GM21423 (cell line): ENCODE results near the gene FOXF1.

Experiments used
- ATAC-seq: cut with Tn5 transposase; IDR thresholded peaks from one replicate; pipeline ENCODE4 v1.9.1; 2021; ENCODE audit warnings: mild to moderate bottlenecking, moderate library complexity; ENCODE audit not compliant: unreplicated experiment

The FOXF1 gene

GRCh38 chr16:86492267-86492960 lies 17.9 kb upstream of the FOXF1 start:
- ATAC-seq = no peak

DNA sequence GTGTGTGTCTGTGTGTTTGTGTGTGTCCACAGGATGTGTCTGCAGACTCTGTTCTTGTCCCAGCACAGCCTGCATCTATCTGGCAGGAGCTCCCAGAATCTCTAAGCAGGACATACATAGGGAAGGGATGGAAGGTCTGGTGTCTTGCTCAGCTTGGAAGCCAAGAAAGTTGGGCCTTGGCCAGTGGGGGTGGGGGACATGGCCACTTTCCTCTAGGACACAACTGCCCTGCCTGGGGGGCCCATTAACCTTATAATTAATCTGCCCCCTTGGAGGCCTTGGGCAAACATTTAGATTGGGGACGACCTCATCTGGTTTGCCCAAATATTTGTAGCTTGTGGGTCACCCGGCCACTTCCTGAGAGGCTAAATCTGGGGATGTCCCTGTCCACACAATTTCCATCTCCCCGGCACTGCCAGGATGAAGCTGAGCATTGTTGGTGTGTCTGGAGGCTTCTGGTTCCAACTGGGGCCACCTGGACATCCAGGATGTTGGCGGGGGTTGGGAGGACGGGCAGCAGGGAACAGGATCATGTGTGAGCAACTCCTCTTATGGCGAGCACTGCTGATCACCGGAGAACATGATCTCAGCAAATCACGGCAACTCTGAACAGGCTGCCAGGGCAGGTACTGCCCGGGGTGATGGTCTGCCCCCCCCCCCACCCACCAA lies 17.2 kb upstream of the FOXF1 start:
- no peak for ATAC-seq

- no peak for ATAC-seq
These were observed 16.2 kb upstream of the FOXF1 start for GRCh38 chr16:86494039-86494564.

DNA sequence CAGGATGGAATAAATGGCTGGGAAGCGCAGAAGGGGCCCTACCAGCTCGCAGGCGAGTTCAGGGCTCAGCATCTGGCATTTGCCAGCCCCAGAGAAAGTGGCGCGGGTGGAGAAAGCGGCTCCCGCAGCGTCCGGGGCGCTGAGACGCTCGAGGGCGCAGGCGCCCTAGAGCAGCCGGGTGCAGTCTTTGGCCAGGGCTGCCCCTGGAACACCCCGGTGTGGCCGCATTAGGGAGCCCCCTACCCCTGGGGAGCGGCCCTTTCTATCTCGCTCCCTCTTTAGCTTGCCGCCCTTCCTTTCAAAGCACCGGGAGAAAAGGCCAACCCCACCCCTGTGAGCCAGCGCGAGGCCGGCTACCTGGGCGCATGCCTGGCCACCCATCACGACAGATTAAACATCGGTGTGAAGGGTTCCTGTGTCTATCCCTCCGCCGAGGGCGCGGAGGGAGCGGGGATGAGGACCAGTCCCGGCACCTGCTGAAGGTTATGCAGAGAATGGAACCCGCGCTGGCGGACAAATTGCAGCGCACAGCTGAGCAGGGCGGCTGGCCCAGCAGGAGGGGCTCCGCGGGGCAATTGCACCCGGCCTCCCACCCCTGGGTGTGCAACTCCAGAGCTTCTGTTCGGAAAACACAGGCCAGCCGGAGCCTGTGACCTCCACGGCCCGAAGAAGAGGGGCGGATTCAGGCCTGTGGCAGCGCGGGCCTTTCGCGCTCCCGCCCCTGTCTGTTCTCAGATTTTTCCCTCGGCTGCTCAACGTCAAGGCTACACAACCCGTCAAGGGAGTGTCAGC lies 15.6 kb upstream of the FOXF1 start:
- ATAC-seq = no peak

GRCh38 chr16:86495357-86495701 lies 15.0 kb upstream of the FOXF1 start:
- no peak for ATAC-seq

DNA sequence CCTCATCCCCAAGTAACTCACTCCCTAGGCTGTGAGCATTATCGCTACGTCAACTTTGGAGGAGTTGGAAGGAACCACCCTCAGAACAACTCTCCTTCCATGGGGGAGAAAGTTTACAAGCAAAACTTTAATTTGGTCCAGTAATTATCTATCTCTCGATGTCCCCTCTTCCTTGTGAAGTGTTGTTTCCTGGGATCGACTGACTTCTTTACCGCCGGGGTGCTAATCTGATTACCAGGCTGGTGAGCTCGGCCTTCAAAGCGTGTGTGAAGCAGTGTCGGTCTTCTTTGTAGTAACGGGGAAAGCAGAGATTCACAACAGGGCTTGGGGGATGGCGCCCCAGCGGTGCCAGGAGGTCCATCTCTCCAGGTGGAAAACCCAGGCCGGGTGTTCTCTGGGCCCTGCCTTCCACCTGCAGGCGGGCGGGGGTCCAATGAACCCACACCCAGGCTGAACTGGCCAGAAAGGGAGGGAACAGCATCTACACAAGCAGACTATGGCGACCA lies 14.5 kb upstream of the FOXF1 start:
- no peak for ATAC-seq

GRCh38 chr16:86496262-86496928 lies 13.9 kb upstream of the FOXF1 start:
- ATAC-seq = no peak

DNA sequence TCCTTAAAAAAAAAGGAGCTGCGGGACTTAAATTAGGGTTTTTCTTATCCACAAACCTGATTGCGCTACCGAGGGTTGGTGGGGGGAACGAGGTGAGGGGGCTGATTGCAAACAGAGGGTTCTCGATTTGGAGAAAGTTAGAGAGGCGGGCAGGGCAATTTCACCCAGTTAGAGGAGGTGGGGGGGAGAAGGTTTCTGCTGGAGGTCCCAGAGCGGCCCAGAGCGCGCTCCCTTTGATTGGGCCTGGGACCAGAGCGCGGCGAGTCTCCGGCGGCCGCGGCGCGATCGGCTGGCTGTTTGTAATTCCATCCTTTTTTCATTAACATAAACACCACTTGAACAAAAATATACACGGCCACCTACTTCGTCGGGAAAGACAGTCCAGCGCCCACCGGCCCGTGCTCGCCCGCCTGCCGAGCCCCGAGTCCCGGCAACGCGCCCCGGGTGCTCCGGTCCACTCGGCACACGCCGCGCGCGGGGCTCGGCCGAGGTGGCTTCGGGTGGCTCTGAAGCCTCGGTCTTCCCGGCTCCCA lies 13.3 kb upstream of the FOXF1 start:
- no peak for ATAC-seq

DNA sequence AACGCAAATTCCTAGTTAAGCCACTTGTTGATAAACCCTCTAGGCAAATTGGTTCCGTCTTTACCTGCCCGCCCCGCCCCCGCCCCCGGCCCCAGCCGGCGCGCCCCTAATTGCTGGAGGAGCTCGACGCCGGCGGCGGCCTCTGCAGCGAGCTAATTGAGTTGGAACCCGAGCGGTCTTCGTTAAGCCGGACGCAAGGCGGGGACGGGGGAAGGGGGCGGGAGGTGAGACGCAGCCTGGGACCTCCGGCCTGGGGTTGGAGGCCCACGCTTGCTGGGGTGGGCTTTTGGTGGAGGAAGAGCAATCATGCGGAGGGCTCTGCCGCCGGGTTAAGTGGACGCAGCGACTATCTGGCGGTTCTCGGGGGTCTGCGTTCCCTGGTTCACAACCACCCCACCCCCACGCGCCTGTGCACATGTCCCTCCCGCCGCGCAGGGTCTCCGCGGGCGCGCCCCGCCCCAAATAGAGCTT lies 12.7 kb upstream of the FOXF1 start:
- no peak for ATAC-seq

- ATAC-seq = no peak
These were observed 12.1 kb upstream of the FOXF1 start for GRCh38 chr16:86498155-86498670.

GRCh38 chr16:86498671-86499439 lies 11.5 kb upstream of the FOXF1 start:
- ATAC-seq = no peak

DNA sequence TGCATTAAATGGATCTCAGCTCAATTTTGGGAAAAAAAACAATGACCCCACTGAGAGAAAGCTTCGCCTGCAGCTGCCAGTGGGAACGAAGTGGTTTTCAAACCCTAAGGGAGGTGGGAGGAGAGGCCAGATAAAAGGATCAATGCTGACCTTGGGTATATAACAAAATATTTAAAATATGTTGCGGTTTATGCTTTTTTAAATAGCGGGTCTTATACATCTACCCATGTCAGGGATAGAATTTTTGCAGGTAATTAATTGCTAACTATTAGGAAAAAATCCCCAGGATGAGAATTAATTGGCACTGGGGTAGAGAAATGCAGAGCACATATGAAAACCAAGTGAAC lies 10.9 kb upstream of the FOXF1 start:
- ATAC-seq = no peak

DNA sequence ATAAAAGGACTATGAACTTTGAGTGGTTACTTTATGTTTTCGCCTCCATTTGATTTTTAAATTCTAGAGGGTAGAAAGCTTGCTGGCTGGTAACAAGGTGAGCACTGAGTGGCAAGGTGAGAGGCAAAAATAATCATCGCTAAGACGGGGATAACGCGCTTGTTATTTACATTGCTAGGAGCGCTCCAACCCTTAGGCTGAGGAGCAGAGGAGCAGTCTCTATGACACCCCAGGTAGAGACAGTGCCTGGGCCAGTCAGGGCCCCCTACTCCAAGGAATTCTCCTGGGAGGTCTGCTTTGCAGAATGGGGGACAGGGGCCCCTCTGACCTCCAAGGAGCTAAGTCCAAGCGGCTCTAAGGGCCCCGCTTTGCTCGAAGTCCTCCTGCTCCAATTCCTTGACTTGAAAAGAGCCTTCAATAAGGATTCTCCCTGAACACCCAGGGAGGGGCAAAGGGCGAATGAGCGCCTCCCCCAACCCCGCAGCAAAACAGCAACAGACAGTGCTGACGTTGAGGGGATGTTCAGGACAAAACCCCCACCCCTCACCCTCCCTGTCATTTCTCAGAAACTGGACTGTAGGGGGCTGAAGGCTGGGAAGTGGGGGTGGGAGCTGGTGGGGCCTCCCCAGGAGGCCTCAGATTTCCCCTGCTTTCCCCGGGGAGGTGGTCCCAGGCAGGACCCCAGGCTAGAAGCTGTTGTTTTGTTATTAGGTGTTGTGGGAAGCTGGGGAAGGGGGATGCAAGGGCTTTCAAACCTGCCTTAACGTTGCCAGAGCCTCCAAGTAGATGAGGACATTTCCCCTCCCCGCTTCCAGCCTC lies 10.2 kb upstream of the FOXF1 start:
- ATAC-seq = no peak

GRCh38 chr16:86500708-86501510 lies 9.4 kb upstream of the FOXF1 start:
- ATAC-seq = no peak

DNA sequence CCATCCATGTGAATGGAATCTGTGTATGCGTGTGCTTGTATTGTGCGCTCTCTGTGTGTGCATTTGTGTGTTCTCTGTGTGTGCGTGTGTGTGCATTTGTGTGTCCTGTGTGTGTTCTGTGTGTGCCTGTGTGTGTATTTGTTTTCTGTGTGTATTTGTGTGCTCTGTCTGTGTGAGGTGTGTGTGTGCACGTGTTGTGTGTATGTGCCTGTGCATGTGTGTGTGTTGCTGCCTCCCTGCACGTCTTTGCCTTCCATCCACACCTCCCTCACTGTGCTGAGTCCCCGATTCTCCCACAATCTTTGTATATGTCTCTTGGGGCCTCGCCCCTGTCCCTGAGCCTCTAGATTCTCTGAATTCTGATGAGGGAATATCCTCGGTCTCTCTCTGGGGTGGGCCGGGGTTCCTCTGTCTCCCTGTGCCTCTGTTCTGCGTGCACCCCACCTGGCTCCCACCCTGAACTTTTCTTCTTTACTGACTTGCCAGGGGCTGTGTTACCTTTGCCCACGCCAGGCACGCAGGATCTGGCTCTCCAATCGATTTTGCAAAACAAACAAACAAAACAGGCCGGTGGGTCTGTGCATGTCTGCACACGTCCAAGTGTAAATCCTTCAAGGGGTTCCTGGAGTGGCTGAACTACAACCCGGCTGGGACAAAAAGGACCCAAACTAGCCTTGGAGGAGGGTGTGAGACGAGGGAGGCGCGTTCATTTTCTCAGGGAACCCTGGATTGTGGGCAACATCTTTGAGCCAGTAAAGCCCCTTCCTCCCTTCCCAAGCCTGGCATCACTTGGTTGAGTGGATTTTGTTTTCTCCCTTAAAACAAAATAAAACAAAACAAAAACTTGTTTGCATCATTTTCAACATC lies 8.1 kb upstream of the FOXF1 start:
- no peak for ATAC-seq

GRCh38 chr16:86502856-86503748 lies 7.2 kb upstream of the FOXF1 start:
- ATAC-seq = no peak
